Tibial artery (tissue), 4 donors: ENCODE data around the gene FAM124A.

Source experiments
- DNase-seq, 2 donors: peaks; one replicate each; pipeline ENCODE4 v3.0.0-alpha.2; 2019
- H3K27ac ChIP-seq, 2 donors: fragments of 200-600 bp; sonication (generic) in 1 of 2; 1 replicate in 1 of 2; 2 replicates in 1 of 2; pipeline ENCODE4 v1.5.1; 2018 to 2019; ENCODE audit warnings: mild to moderate bottlenecking in 1 of 2
- H3K27me3 ChIP-seq, 2 donors: fragments of 200-600 bp; sonication (generic) in 1 of 2; one replicate each; pipeline versions ENCODE4 v1.5.1 to v1.6.0; 2016 to 2019
- H3K36me3 ChIP-seq, 3 donors: fragments of 200-600 bp; sonication (generic) in 2 of 3; one replicate each; pipeline ENCODE4 v1.5.1; 2016 to 2019; ENCODE audit warnings: mild to moderate bottlenecking in 2 of 3
- H3K4me1 ChIP-seq, 4 donors: fragments of 200-600 bp; sonication (generic) in 2 of 4; 1 replicate in 3 of 4; 2 replicates in 1 of 4; pipeline ENCODE4 v1.5.1; 2016 to 2019
- H3K4me3 ChIP-seq, 2 donors: fragments of 200-600 bp; sonication (generic) in 1 of 2; 1 replicate in 1 of 2; 2 replicates in 1 of 2; pipeline ENCODE4 v1.5.1; 2018 to 2019; ENCODE audit warnings: mild to moderate bottlenecking in 2 of 2
- H3K9me3 ChIP-seq, 3 donors: fragments of 200-600 bp; sonication (generic) in 1 of 3; one replicate each; pipeline ENCODE4 v1.5.1; 2016 to 2019
- intact Hi-C: fragments of 100-400 bp; cut with DNase I; formaldehyde crosslinking; loops from one replicate; pipeline ENCODE4 v1.15.0; 2023; ENCODE audit warnings: low total_unique reads
- TF ChIP-seq, protein P1 (sequence below), 2 experiments: fragments of 200-600 bp in 1 of 2; fragments of 450-650 bp in 1 of 2; IDR thresholded peaks; one replicate each; pipeline ENCODE4 v1.5.1; 2017 to 2019; ENCODE audit warnings: antibody characterized with exemption in 2 of 2, mild to moderate bottlenecking in 1 of 2, moderate library complexity in 1 of 2

FAM124A gene

GRCh38 chr13:51255556-51255955 is 33.4 kb downstream of the FAM124A start:
- H3K9me3 ChIP-seq = no peaks in the 10 kb centered on the region
- H3K27ac ChIP-seq = no peak overlapping the region
- intact Hi-C loops = no loop called here
- DNase-seq = no peak
- no peak overlapping the region for H3K4me3 ChIP-seq
- H3K36me3 ChIP-seq = peaks cover 12 to 22% (median 17%) of the 10 kb centered on the region in 3 donors
- TF ChIP-seq, protein P1, sequence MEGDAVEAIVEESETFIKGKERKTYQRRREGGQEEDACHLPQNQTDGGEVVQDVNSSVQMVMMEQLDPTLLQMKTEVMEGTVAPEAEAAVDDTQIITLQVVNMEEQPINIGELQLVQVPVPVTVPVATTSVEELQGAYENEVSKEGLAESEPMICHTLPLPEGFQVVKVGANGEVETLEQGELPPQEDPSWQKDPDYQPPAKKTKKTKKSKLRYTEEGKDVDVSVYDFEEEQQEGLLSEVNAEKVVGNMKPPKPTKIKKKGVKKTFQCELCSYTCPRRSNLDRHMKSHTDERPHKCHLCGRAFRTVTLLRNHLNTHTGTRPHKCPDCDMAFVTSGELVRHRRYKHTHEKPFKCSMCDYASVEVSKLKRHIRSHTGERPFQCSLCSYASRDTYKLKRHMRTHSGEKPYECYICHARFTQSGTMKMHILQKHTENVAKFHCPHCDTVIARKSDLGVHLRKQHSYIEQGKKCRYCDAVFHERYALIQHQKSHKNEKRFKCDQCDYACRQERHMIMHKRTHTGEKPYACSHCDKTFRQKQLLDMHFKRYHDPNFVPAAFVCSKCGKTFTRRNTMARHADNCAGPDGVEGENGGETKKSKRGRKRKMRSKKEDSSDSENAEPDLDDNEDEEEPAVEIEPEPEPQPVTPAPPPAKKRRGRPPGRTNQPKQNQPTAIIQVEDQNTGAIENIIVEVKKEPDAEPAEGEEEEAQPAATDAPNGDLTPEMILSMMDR (IDR thresholded peaks at IDR 0.05) = no peak
- H3K27me3 ChIP-seq = no peaks in the 10 kb centered on the region
- H3K4me1 ChIP-seq = no peaks in the 10 kb centered on the region

- TF ChIP-seq, protein P1 (IDR thresholded peaks at IDR 0.05) = no peak
- Histone ChIP-seq H3K4me1 (peaks cover 0 to 12% (median 0%) of the 10 kb centered on the region in 4 donors), H3K4me3 (no peak overlapping the region), H3K27me3 (no peaks in the 10 kb centered on the region), H3K27ac (no peak overlapping the region), H3K36me3 (peaks cover 4 to 14% (median 8%) of the 10 kb centered on the region in 3 donors), H3K9me3 (no peaks in the 10 kb centered on the region)
- intact Hi-C loops = no loop called here
- DNase-seq = no peak
Observed at GRCh38 chr13:51257187-51257586, 35.0 kb downstream of the FAM124A start.

- DNase-seq = no peak
- peaks cover 0 to 17% (median 0%) of the 10 kb centered on the region in 4 donors for H3K4me1 ChIP-seq
- H3K9me3 ChIP-seq = no peaks in the 10 kb centered on the region
- H3K27ac ChIP-seq = no peak overlapping the region
- no peaks in the 10 kb centered on the region for H3K27me3 ChIP-seq
- intact Hi-C loops = no loop called here
- TF ChIP-seq, protein P1 (IDR thresholded peaks at IDR 0.05) = no peak
- H3K36me3 ChIP-seq = peaks cover 0 to 14% (median 6%) of the 10 kb centered on the region in 3 donors
- H3K4me3 ChIP-seq = no peak overlapping the region
Observed at GRCh38 chr13:51258612-51259548, 36.7 kb downstream of the FAM124A start.

DNA sequence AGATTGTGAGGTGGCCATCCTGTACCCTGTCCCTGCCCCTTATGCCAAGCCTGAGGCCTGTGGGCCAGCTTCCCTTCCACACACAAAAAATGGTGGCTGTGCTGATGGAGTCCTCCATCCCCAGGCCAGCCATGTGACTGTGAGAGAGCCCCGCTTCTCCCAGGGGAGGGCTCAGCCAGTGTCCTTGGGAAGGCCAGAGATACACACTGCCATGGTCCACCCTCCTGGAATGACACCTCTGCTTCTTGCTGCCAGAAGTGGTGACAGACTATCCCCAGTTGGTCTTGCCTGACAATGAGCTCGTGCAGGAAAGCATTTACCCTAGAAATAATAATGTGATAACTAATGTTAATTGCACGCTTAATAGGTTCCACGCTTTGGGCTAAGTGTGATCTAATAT is 38.0 kb downstream of the FAM124A start:
- H3K27me3 ChIP-seq = no peaks in the 10 kb centered on the region
- H3K36me3 ChIP-seq = peaks cover 0 to 14% (median 6%) of the 10 kb centered on the region in 3 donors
- intact Hi-C loops = no loop called here
- no peaks in the 10 kb centered on the region for H3K9me3 ChIP-seq
- no peak overlapping the region for H3K27ac ChIP-seq
- TF ChIP-seq, protein P1 (IDR thresholded peaks at IDR 0.05) = no peak
- no peak overlapping the region for H3K4me3 ChIP-seq
- no peak for DNase-seq
- peaks cover 0 to 17% (median 0%) of the 10 kb centered on the region in 4 donors for H3K4me1 ChIP-seq

DNA sequence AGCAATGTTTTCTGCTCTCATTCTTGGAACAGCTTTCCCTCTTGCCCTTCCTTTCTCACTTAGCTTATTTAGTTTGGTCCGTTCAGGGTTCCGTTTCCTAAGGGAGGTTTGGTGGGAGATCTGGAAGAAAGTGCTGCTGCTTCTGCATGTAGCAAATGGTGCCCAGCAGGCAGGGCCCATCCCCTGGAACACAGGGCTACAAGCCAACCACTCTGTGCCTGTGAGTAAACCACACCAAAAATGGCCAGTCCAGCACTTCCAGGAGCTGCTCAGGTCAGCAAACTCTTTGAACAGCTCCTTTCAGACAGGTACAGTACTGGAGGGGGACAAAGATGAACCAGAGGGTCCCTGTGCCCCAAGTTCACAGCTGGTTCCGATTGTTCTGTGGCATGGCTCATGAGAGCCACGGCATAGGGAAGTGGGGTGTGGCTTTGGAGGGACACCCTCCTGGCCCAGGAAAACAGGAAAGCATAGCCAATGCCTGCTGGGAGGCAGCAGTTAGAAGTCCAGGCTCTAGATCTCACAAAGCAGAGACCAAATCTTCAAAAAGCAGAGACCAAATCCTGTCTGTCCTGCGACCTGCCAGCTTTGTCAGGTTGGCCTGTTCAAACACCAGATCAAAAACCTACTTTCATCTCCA is 39.5 kb downstream of the FAM124A start:
- peaks cover 0 to 17% (median 0%) of the 10 kb centered on the region in 4 donors for H3K4me1 ChIP-seq
- TF ChIP-seq, protein P1 (IDR thresholded peaks at IDR 0.05) = no peak
- DNase-seq = no peak
- no peak overlapping the region for H3K4me3 ChIP-seq
- peaks cover 0 to 14% (median 6%) of the 10 kb centered on the region in 3 donors for H3K36me3 ChIP-seq
- H3K27me3 ChIP-seq = no peaks in the 10 kb centered on the region
- no peaks in the 10 kb centered on the region for H3K9me3 ChIP-seq
- intact Hi-C loops = no loop called here
- no peak overlapping the region for H3K27ac ChIP-seq
